DOHH2 (cell line): ENCODE data around the gene REN.

Source experiments
- CTCF ChIP-seq: fragments of 200-600 bp; sonication (generic); IDR thresholded peaks from one replicate; pipeline ENCODE4 v1.5.1; 2014; ENCODE audit warnings: antibody characterized with exemption, mild to moderate bottlenecking, low read depth, low read length; ENCODE audit not compliant: poor library complexity, severe bottlenecking
- EZH2phosphoT487 ChIP-seq: fragments of 200-600 bp; sonication (generic); IDR thresholded peaks from 2 replicates; pipeline ENCODE4 v1.6.1; 2017; ENCODE audit warnings: borderline replicate concordance, mild to moderate bottlenecking, antibody characterized with exemption, low read length, moderate library complexity, mixed read lengths

GRCh38 chr1:204127597-204128242 is 38.4 kb downstream of the REN start:
- TF ChIP-seq CTCF: peak; percentile 37
- TF ChIP-seq EZH2phosphoT487: no peak
